T-helper 9 cell (primary cell): Measurements from ENCODE around the gene SCMH1.
"Not testable (repeated sequence)": the region's sequence is repeated elsewhere in the genome, so short reads cannot be mapped to it uniquely, and the experiment has no call there.

Experiments used
- DNase-seq: peaks from one replicate; pipeline ENCODE4 v3.0.0-alpha.2; 2020

Gene SCMH1

GRCh38 chr1:41149570-41149969 is 92.5 kb downstream of the SCMH1 start:
- no peak for DNase-seq

- no peak for DNase-seq
Observed at GRCh38 chr1:41144285-41144684, 97.8 kb downstream of the SCMH1 start.

GRCh38 chr1:41138549-41138948 is 103.6 kb downstream of the SCMH1 start:
- DNase-seq = no peak

GRCh38 chr1:41135196-41135947 is 106.7 kb downstream of the SCMH1 start:
- DNase-seq = no peak

GRCh38 chr1:41134325-41134724 is 107.8 kb downstream of the SCMH1 start:
- not testable (repeated sequence) for DNase-seq

- no peak for DNase-seq
Observed at GRCh38 chr1:41122851-41123518, 119.1 kb downstream of the SCMH1 start.

GRCh38 chr1:41122148-41122547 is 120.0 kb downstream of the SCMH1 start:
- DNase-seq = no peak

- DNase-seq = no peak
Observed at GRCh38 chr1:41118645-41119044, 123.5 kb downstream of the SCMH1 start.

GRCh38 chr1:41117241-41117640 is 124.9 kb downstream of the SCMH1 start:
- DNase-seq = not testable (repeated sequence)

GRCh38 chr1:41110736-41111135 is 131.4 kb downstream of the SCMH1 start:
- DNase-seq = no peak

GRCh38 chr1:41110286-41110685 is 131.8 kb downstream of the SCMH1 start:
- no peak for DNase-seq

GRCh38 chr1:41109310-41110197 is 132.6 kb downstream of the SCMH1 start:
- no peak for DNase-seq

GRCh38 chr1:41108696-41109275 is 133.3 kb downstream of the SCMH1 start:
- DNase-seq = no peak

- no peak for DNase-seq
Observed at GRCh38 chr1:41103766-41104165, 138.3 kb downstream of the SCMH1 start.

- DNase-seq = no peak
Observed at GRCh38 chr1:41102653-41103052, 139.5 kb downstream of the SCMH1 start.

- DNase-seq = no peak
Observed at GRCh38 chr1:41101950-41102607, 140.0 kb downstream of the SCMH1 start.

GRCh38 chr1:41101076-41101475 is 141.0 kb downstream of the SCMH1 start:
- DNase-seq = no peak

- DNase-seq = no peak
Observed at GRCh38 chr1:41100170-41100569, 141.9 kb downstream of the SCMH1 start.

GRCh38 chr1:41098730-41099460 is 143.2 kb downstream of the SCMH1 start:
- no peak for DNase-seq

GRCh38 chr1:41097105-41097504 is 145.0 kb downstream of the SCMH1 start:
- no peak for DNase-seq

GRCh38 chr1:41093826-41094225 is 148.3 kb downstream of the SCMH1 start:
- DNase-seq = no peak

GRCh38 chr1:41086921-41087320 is 155.2 kb downstream of the SCMH1 start:
- no peak for DNase-seq
